Measurements from ENCODE around the gene ZNF639. TPM values are rescaled to one million over a fixed set of nuclear protein-coding genes. Genes with fewer than 3 reads are reported as not detected.

ZNF639 gene
- total RNA-seq, 1 experiment from 2014 or later, result 28.6 TPM

GRCh38 chr3:179288845-179289244, 34.0 kb upstream of the ZNF639 start:
- Histone ChIP-seq H3K9me3 (no peaks in the 10 kb centered on the region), H3K4me3 (ENCODE audit: low read depth, low read length) (no peak overlapping the region), H3K36me3 (ENCODE audit: control insufficient read depth, insufficient read depth, low read length) (no peaks in the 10 kb centered on the region), H3K27me3 (replicated peaks; ENCODE audit: control insufficient read depth, insufficient read depth, low read length) (no peaks in the 10 kb centered on the region), H3K4me1 (peaks cover 10% of the 10 kb centered on the region)
- TF ChIP-seq CTCF (IDR thresholded peaks at IDR 0.05; ENCODE audit: insufficient read depth in 1 of 2, low read depth in 1 of 2, low read length in 1 of 2, severe bottlenecking in 1 of 2, unreplicated experiment in 1 of 2), result no peak
- Mint-ChIP-seq H3K9me3 (ENCODE audit: unreplicated experiment) (no peaks in the 10 kb centered on the region), H3K4me3 (ENCODE audit: unreplicated experiment) (no peak overlapping the region), H3K4me1 (ENCODE audit: low read depth, unreplicated experiment) (peaks cover 20% of the 10 kb centered on the region), H3K27me3 (ENCODE audit: insufficient read depth, unreplicated experiment) (no peaks in the 10 kb centered on the region), H3K27ac (ENCODE audit: unreplicated experiment) (no peak overlapping the region), H3K36me3 (ENCODE audit: insufficient read depth, unreplicated experiment) (no peaks in the 10 kb centered on the region)
- no TSS peak for BruUV-seq (replicated peaks)
- CTCF ChIA-PET, result no interaction called here
- intact Hi-C loops (cut with micrococcal nuclease; ENCODE audit: unreplicated experiment), result no loop called here
- POLR2A ChIA-PET, result no interaction called here
- no peak for DNase-seq

GRCh38 chr3:179289295-179289694, 33.5 kb upstream of the ZNF639 start:
- Mint-ChIP-seq H3K27ac (ENCODE audit: unreplicated experiment) (no peak overlapping the region), H3K9me3 (ENCODE audit: unreplicated experiment) (no peaks in the 10 kb centered on the region), H3K36me3 (ENCODE audit: insufficient read depth, unreplicated experiment) (no peaks in the 10 kb centered on the region), H3K27me3 (ENCODE audit: insufficient read depth, unreplicated experiment) (no peaks in the 10 kb centered on the region), H3K4me3 (ENCODE audit: unreplicated experiment) (no peak overlapping the region), H3K4me1 (ENCODE audit: low read depth, unreplicated experiment) (peaks cover 20% of the 10 kb centered on the region)
- peaks cover 10% of the 10 kb centered on the region for H3K4me1 ChIP-seq
- TF ChIP-seq CTCF (IDR thresholded peaks at IDR 0.05; ENCODE audit: insufficient read depth in 1 of 2, low read depth in 1 of 2, low read length in 1 of 2, severe bottlenecking in 1 of 2, unreplicated experiment in 1 of 2), result no peak
- ChIA-PET CTCF (no interaction called here), POLR2A (no interaction called here)
- BruUV-seq (replicated peaks), result no TSS peak
- intact Hi-C loops (cut with micrococcal nuclease; ENCODE audit: unreplicated experiment), result no loop called here
- no peaks in the 10 kb centered on the region for H3K27me3 ChIP-seq (replicated peaks; ENCODE audit: control insufficient read depth, insufficient read depth, low read length)
- DNase-seq, result no peak
- H3K4me3 ChIP-seq (ENCODE audit: low read depth, low read length), result no peak overlapping the region
- no peaks in the 10 kb centered on the region for H3K36me3 ChIP-seq (ENCODE audit: control insufficient read depth, insufficient read depth, low read length)
- H3K9me3 ChIP-seq, result no peaks in the 10 kb centered on the region

- Histone ChIP-seq H3K4me1 (peaks cover 10% of the 10 kb centered on the region), H3K36me3 (ENCODE audit: control insufficient read depth, insufficient read depth, low read length) (no peaks in the 10 kb centered on the region), H3K27me3 (replicated peaks; ENCODE audit: control insufficient read depth, insufficient read depth, low read length) (no peaks in the 10 kb centered on the region), H3K4me3 (ENCODE audit: low read depth, low read length) (no peak overlapping the region), H3K9me3 (no peaks in the 10 kb centered on the region)
- H3K27ac Mint-ChIP-seq (ENCODE audit: unreplicated experiment), result peak overlapping the region; percentile 69
- CTCF ChIA-PET, result no interaction called here
- POLR2A ChIA-PET, result no interaction called here
- H3K4me3 Mint-ChIP-seq (ENCODE audit: unreplicated experiment), result no peak overlapping the region
- no peak for TF ChIP-seq CTCF (IDR thresholded peaks at IDR 0.05; ENCODE audit: insufficient read depth in 1 of 2, low read depth in 1 of 2, low read length in 1 of 2, severe bottlenecking in 1 of 2, unreplicated experiment in 1 of 2)
- intact Hi-C loops (cut with micrococcal nuclease; ENCODE audit: unreplicated experiment), result no loop called here
- H3K36me3 Mint-ChIP-seq (ENCODE audit: insufficient read depth, unreplicated experiment), result no peaks in the 10 kb centered on the region
- DNase-seq, result no peak
- H3K4me1 Mint-ChIP-seq (ENCODE audit: low read depth, unreplicated experiment), result peaks cover 26% of the 10 kb centered on the region
- BruUV-seq (replicated peaks), result no TSS peak
- no peaks in the 10 kb centered on the region for H3K27me3 Mint-ChIP-seq (ENCODE audit: insufficient read depth, unreplicated experiment)
- peaks cover 10% of the 10 kb centered on the region for H3K9me3 Mint-ChIP-seq (ENCODE audit: unreplicated experiment)
Observed at GRCh38 chr3:179292450-179292849, 30.4 kb upstream of the ZNF639 start.

All from Caco-2 (cell line).